Measurements from ENCODE around the gene ERFL. TPM values are rescaled to one million over a fixed set of nuclear protein-coding genes. Genes with fewer than 3 reads are reported as not detected.

Gene ERFL
- total RNA-seq, 1 experiment from 2014 or later = 0.79 TPM

DNA sequence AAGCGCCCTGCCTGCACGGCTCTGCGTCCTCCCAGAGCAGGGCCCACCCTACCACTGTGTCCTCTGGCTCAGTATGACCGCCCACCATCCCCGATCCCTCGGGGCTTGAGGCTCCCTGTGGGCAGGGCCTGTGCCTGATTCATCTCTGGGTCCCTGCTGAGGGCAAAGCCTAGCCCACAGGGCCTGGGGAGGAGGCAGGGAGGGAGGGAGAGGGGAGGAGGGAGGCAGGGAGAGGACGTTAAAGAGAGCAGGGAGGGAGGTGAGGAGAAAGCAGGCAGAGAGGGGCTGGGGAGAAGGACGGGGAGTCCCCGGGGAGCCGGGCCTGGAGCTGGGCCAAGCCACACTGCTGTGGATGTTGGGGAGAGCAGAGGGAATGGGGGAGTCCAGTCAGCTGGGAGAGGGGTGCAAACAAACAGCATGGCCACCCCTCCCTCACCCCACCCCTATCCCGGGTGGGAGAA is 4.0 kb upstream of the ERFL start:
- ChIA-PET CTCF (no interaction called here), POLR2A (no interaction called here), RAD21 (ENCODE audit: low non-redundant PET in 1 of 2, low total read pairs in 2 of 2, uncharacterized antibody in 2 of 2, unreplicated experiment in 2 of 2) (no interaction called here)
- Histone ChIP-seq H3K4me2 (ENCODE audit: low read length) (no peak overlapping the region), H3K27me3 (ENCODE audit: insufficient read depth, low read length) (no peaks in the 10 kb centered on the region; the same call in 1 of the 2 replicates), H3K9me3 (ENCODE audit: control insufficient read depth in 1 of 2, insufficient read depth in 1 of 2, low read depth in 1 of 2, low read length in 2 of 2) (no peaks in the 10 kb centered on the region), H3K4me1 (ENCODE audit: control insufficient read depth in 1 of 2, insufficient read depth in 2 of 2, low read length in 2 of 2) (peaks cover 16 to 38% of the 10 kb centered on the region in 2 experiments), H3K27ac (ENCODE audit: low read depth, low read length) (no peak overlapping the region), H3K36me3 (ENCODE audit: control insufficient read depth in 1 of 2, insufficient read depth in 2 of 2, low read length in 2 of 2) (no peaks in the 10 kb centered on the region), H3K4me3 (replicated peaks in 1 of 2; ENCODE audit: low read depth in 1 of 2, low read length in 2 of 2) (no peak overlapping the region), H4K20me1 (ENCODE audit: insufficient read depth) (no peaks in the 10 kb centered on the region), H3K9me2 (ENCODE audit: insufficient read depth) (no peaks in the 10 kb centered on the region), H2AFZ (ENCODE audit: low read depth, low read length, poor library complexity, severe bottlenecking) (no peak overlapping the region), H3K9ac (ENCODE audit: low read length) (no peak overlapping the region), H3K79me2 (ENCODE audit: insufficient read depth, low read length) (no peaks in the 10 kb centered on the region)
- TF ChIP-seq, protein P1, sequence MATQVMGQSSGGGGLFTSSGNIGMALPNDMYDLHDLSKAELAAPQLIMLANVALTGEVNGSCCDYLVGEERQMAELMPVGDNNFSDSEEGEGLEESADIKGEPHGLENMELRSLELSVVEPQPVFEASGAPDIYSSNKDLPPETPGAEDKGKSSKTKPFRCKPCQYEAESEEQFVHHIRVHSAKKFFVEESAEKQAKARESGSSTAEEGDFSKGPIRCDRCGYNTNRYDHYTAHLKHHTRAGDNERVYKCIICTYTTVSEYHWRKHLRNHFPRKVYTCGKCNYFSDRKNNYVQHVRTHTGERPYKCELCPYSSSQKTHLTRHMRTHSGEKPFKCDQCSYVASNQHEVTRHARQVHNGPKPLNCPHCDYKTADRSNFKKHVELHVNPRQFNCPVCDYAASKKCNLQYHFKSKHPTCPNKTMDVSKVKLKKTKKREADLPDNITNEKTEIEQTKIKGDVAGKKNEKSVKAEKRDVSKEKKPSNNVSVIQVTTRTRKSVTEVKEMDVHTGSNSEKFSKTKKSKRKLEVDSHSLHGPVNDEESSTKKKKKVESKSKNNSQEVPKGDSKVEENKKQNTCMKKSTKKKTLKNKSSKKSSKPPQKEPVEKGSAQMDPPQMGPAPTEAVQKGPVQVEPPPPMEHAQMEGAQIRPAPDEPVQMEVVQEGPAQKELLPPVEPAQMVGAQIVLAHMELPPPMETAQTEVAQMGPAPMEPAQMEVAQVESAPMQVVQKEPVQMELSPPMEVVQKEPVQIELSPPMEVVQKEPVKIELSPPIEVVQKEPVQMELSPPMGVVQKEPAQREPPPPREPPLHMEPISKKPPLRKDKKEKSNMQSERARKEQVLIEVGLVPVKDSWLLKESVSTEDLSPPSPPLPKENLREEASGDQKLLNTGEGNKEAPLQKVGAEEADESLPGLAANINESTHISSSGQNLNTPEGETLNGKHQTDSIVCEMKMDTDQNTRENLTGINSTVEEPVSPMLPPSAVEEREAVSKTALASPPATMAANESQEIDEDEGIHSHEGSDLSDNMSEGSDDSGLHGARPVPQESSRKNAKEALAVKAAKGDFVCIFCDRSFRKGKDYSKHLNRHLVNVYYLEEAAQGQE (IDR thresholded peaks at IDR 0.05; ENCODE audit: low read depth) = no peak
- TF ChIP-seq ELF1 (IDR thresholded peaks at IDR 0.05; ENCODE audit: borderline replicate concordance, low read depth) (no peak), SP1 (IDR thresholded peaks at IDR 0.05; ENCODE audit: low read depth) (no peak), JUND (IDR thresholded peaks at IDR 0.05) (no peak), POLR2A (IDR thresholded peaks at IDR 0.05; ENCODE audit: borderline replicate concordance, extremely low read depth, insufficient read depth, insufficient read length) (no peak), FOSL1 (IDR thresholded peaks at IDR 0.05; ENCODE audit: low read depth) (no peak), EZH2phosphoT487 (IDR thresholded peaks at IDR 0.05; ENCODE audit: borderline replicate concordance) (no peak), POLR2AphosphoS5 (IDR thresholded peaks at IDR 0.05; ENCODE audit: low read depth, low read length) (no peak), EGR1 (IDR thresholded peaks at IDR 0.05; ENCODE audit: low read depth) (no peak), SIN3A (IDR thresholded peaks at IDR 0.05; ENCODE audit: low read depth) (no peak), EZH2 (IDR thresholded peaks at IDR 0.05) (no peak), SRF (IDR thresholded peaks at IDR 0.05; ENCODE audit: low read depth) (no peak), RAD21 (IDR thresholded peaks at IDR 0.05; ENCODE audit: low read depth) (no peak)
- TF ChIP-seq, protein P2, sequence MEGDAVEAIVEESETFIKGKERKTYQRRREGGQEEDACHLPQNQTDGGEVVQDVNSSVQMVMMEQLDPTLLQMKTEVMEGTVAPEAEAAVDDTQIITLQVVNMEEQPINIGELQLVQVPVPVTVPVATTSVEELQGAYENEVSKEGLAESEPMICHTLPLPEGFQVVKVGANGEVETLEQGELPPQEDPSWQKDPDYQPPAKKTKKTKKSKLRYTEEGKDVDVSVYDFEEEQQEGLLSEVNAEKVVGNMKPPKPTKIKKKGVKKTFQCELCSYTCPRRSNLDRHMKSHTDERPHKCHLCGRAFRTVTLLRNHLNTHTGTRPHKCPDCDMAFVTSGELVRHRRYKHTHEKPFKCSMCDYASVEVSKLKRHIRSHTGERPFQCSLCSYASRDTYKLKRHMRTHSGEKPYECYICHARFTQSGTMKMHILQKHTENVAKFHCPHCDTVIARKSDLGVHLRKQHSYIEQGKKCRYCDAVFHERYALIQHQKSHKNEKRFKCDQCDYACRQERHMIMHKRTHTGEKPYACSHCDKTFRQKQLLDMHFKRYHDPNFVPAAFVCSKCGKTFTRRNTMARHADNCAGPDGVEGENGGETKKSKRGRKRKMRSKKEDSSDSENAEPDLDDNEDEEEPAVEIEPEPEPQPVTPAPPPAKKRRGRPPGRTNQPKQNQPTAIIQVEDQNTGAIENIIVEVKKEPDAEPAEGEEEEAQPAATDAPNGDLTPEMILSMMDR (IDR thresholded peaks at IDR 0.05 in 2 of 3, conservative IDR thresholded peaks at IDR 0.05 in 1 of 3; ENCODE audit: borderline replicate concordance in 1 of 3, insufficient read depth in 1 of 3, low read depth in 2 of 3, low read length in 2 of 3) = no peak
- TF ChIP-seq, protein P3, sequence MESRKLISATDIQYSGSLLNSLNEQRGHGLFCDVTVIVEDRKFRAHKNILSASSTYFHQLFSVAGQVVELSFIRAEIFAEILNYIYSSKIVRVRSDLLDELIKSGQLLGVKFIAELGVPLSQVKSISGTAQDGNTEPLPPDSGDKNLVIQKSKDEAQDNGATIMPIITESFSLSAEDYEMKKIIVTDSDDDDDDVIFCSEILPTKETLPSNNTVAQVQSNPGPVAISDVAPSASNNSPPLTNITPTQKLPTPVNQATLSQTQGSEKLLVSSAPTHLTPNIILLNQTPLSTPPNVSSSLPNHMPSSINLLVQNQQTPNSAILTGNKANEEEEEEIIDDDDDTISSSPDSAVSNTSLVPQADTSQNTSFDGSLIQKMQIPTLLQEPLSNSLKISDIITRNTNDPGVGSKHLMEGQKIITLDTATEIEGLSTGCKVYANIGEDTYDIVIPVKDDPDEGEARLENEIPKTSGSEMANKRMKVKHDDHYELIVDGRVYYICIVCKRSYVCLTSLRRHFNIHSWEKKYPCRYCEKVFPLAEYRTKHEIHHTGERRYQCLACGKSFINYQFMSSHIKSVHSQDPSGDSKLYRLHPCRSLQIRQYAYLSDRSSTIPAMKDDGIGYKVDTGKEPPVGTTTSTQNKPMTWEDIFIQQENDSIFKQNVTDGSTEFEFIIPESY (IDR thresholded peaks at IDR 0.05; ENCODE audit: extremely low read depth, insufficient replicate concordance, low read length) = no peak
- no TSS peak for BruUV-seq (replicated peaks)
- intact Hi-C loops (cut with micrococcal nuclease) = no loop called here
- ATAC-seq = no peak
- DNase-seq (ENCODE audit: low read depth, low spot score) = no peak

All from HCT116 (cell line).